HCT116 (cell line): ENCODE measurements around the gene ABCC2. TPM values are rescaled to one million over a fixed set of nuclear protein-coding genes. Genes with fewer than 3 reads are reported as not detected.

Experiments
- ATAC-seq: fragments of 200-7000 bp; cut with Tn5 transposase; 2 replicates; pipeline ENCODE4 v1.9.1; 2020; ENCODE audit warnings: mild to moderate bottlenecking, moderate library complexity
- BruUV-seq: library from RNA; stranded (reverse); fragments of 400-500 nt; replicated peaks from 2 replicates; lab custom pipeline; 2021; lab: Mats Ljungman, UMichigan
- CTCF ChIA-PET: fragments of 300-600 bp; sonication (Branson Sonifier 250); formaldehyde crosslinking; loops from one replicate; lab custom pipeline; 2021; ENCODE audit warnings: antibody characterized with exemption; lab: Charles Lee
- POLR2A ChIA-PET: fragments of 300-600, 350-600 bp; sonication (Branson Sonifier 250); formaldehyde crosslinking; loops from one replicate; lab custom pipeline; 2021; ENCODE audit warnings: antibody characterized with exemption; lab: Charles Lee
- RAD21 ChIA-PET, 2 experiments: fragments of 300-600 bp; sonication (Branson Sonifier 250); formaldehyde crosslinking; loops; one replicate each; lab custom pipeline; 2023; ENCODE audit warnings: low total read pairs in 2 of 2; ENCODE audit not compliant: uncharacterized antibody in 2 of 2, unreplicated experiment in 2 of 2, low non-redundant PET in 1 of 2; lab: Charles Lee
- DNase-seq: peaks from one replicate; pipeline ENCODE4 v3.0.0-alpha.2; 2010; ENCODE audit warnings: low read depth, low spot score
- H2AFZ ChIP-seq: fragments of 200-600 bp; shearing (Covaris generic), sonication (generic); 2 replicates; pipeline ENCODE4 v1.6.1; 2017; ENCODE audit warnings: low read depth, mixed run types, mixed read lengths, antibody characterized with exemption, low read length; ENCODE audit not compliant: poor library complexity, severe bottlenecking
- H3K27ac ChIP-seq: 2 replicates; pipeline ENCODE4 v1.5.1; 2012; ENCODE audit warnings: low read depth, low read length
- H3K27me3 ChIP-seq: fragments of 200-600 bp; sonication (generic); 2 replicates; pipeline ENCODE4 v1.6.1; 2016; ENCODE audit warnings: mixed run types, low read length, mixed read lengths; ENCODE audit not compliant: insufficient read depth
- H3K36me3 ChIP-seq, 2 experiments: fragments of 200-500 bp in 1 of 2; fragments of 200-600 bp in 1 of 2; sonication (Bioruptor generic) in 1 of 2; sonication (generic) in 1 of 2; 2 replicates each; pipeline versions ENCODE4 v1.5.1 to v1.6.1; 2014 to 2016; ENCODE audit warnings: low read length in 2 of 2, inconsistent platforms in 1 of 2, mixed read lengths in 1 of 2, mixed run types in 1 of 2; ENCODE audit not compliant: insufficient read depth in 2 of 2, control insufficient read depth in 1 of 2
- H3K4me1 ChIP-seq, 2 experiments: fragments of 200-600 bp in 1 of 2; sonication (generic) in 1 of 2; 2 replicates each; pipeline versions ENCODE4 v1.5.1 to v1.6.1; 2012 to 2017; ENCODE audit warnings: low read length in 2 of 2, inconsistent platforms in 1 of 2, mild to moderate bottlenecking in 1 of 2, mixed read lengths in 1 of 2, mixed run types in 1 of 2, moderate library complexity in 1 of 2; ENCODE audit not compliant: insufficient read depth in 2 of 2, control insufficient read depth in 1 of 2
- H3K4me2 ChIP-seq: fragments of 200-600 bp; sonication (generic); 2 replicates; pipeline ENCODE4 v1.6.1; 2017; ENCODE audit warnings: mixed run types, low read length, mixed read lengths
- H3K4me3 ChIP-seq, 2 experiments: fragments of 200-600 bp in 1 of 2; sonication (generic) in 1 of 2; replicated peaks in 1 of 2; 2 replicates each; pipeline ENCODE4 v1.5.1; 2011 to 2016; ENCODE audit warnings: low read length in 2 of 2, control low read depth in 1 of 2, low read depth in 1 of 2, mild to moderate bottlenecking in 1 of 2, mixed read lengths in 1 of 2, mixed run types in 1 of 2
- H3K79me2 ChIP-seq: fragments of 200-600 bp; sonication (generic); 2 replicates; pipeline ENCODE4 v1.6.1; 2017; ENCODE audit warnings: mild to moderate bottlenecking, mixed run types, low read length, moderate library complexity, mixed read lengths; ENCODE audit not compliant: insufficient read depth
- H3K9ac ChIP-seq: fragments of 200-600 bp; sonication (generic); 2 replicates; pipeline ENCODE4 v1.6.1; 2016; ENCODE audit warnings: low read length, mixed read lengths
- H3K9me2 ChIP-seq: fragments of 200-600 bp; sonication (generic), shearing (Covaris generic); 2 replicates; pipeline ENCODE4 v1.6.1; 2017; ENCODE audit warnings: mixed run types, mild to moderate bottlenecking, moderate library complexity; ENCODE audit not compliant: insufficient read depth
- H3K9me3 ChIP-seq, 2 experiments: fragments of 200-500 bp in 1 of 2; fragments of 200-600 bp in 1 of 2; sonication (Bioruptor generic) in 1 of 2; sonication (generic) in 1 of 2; 2 replicates each; pipeline ENCODE4 v1.6.1; 2014 to 2017; ENCODE audit warnings: low read length in 2 of 2, mixed read lengths in 2 of 2, inconsistent platforms in 1 of 2, low read depth in 1 of 2, mild to moderate bottlenecking in 1 of 2, mixed run types in 1 of 2, moderate library complexity in 1 of 2; ENCODE audit not compliant: control insufficient read depth in 1 of 2, insufficient read depth in 1 of 2
- H4K20me1 ChIP-seq: fragments of 200-600 bp; sonication (generic), shearing (Covaris generic); 2 replicates; pipeline ENCODE4 v1.6.1; 2017; ENCODE audit warnings: mixed run types, mild to moderate bottlenecking, moderate library complexity; ENCODE audit not compliant: insufficient read depth
- FOSL1 ChIP-seq: IDR thresholded peaks from 2 replicates; pipeline ENCODE4 v1.6.1; 2012; ENCODE audit warnings: low read depth
- POLR2A ChIP-seq: IDR thresholded peaks from 2 replicates; pipeline ENCODE4 v1.7.0; 2011; ENCODE audit warnings: borderline replicate concordance; ENCODE audit not compliant: insufficient read depth, insufficient read length; ENCODE audit errors: extremely low read depth
- POLR2AphosphoS5 ChIP-seq: IDR thresholded peaks from 2 replicates; pipeline ENCODE4 v1.6.1; 2011; ENCODE audit warnings: mild to moderate bottlenecking, low read depth, low read length, moderate library complexity
- intact Hi-C: fragments of 100-400 bp; cut with micrococcal nuclease; formaldehyde crosslinking; loops from 2 replicates; pipeline ENCODE4 v1.10.0; 2022
- total RNA-seq: library from RNA; stranded (reverse); gene quantifications from one replicate; pipeline ENCODE4 v1.2.1, GENCODE V29; 2021; ENCODE audit not compliant: unreplicated experiment
- TF ChIP-seq, protein P1 (sequence below): IDR thresholded peaks from 2 replicates; pipeline ENCODE4 v1.6.1; 2012

The ABCC2 gene
- total RNA-seq, 1 experiment from 2014 or later, result 88.2 TPM

DNA sequence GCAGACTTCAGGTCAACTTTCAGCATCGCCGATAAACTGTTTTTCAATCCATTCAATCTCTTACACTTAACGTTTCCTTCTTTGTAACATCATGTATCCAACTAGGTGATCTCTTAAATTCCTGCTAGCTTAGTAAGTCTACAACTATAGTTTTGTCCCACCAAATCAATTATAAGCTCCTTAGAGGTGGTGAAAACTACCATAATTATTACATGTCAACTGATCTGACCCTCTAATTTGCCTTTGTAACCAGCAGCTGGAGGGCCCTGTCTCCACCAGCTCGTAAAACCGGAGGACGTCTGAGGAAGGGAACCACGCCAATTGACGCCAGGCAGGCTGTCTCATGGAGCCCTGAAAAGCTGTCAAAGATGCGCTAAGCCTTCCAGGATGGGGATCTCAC lies 113.4 kb downstream of the ABCC2 start:
- Histone ChIP-seq H3K4me3 (no peak overlapping the region), H3K9ac (no peak overlapping the region), H3K9me3 (no peaks in the 10 kb centered on the region), H2AFZ (no peak overlapping the region), H3K9me2 (no peaks in the 10 kb centered on the region), H3K27ac (no peak overlapping the region), H3K36me3 (peaks cover 68 to 72% of the 10 kb centered on the region in 2 experiments), H4K20me1 (no peaks in the 10 kb centered on the region), H3K4me1 (no peaks in the 10 kb centered on the region), H3K79me2 (no peaks in the 10 kb centered on the region), H3K27me3 (no peaks in the 10 kb centered on the region), H3K4me2 (no peak overlapping the region)
- DNase-seq (no peak), ATAC-seq (no peak)
- no peak for TF ChIP-seq POLR2AphosphoS5
- no peak for TF ChIP-seq FOSL1
- TF ChIP-seq POLR2A, result no peak
- TF ChIP-seq, protein P1, sequence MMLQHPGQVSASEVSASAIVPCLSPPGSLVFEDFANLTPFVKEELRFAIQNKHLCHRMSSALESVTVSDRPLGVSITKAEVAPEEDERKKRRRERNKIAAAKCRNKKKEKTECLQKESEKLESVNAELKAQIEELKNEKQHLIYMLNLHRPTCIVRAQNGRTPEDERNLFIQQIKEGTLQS, result no peak
- no TSS peak for BruUV-seq
- ChIA-PET RAD21 (no interaction called here), CTCF (no interaction called here), POLR2A (no interaction called here)
- intact Hi-C loops, result no loop called here

Other genes with a start within 250 kb of the ABCC2 start
- not detected for gene NKX2-3, start 249.7 kb upstream of the ABCC2 start, total RNA-seq
- 59.5 TPM for gene SLC25A28, start 162.2 kb upstream of the ABCC2 start, total RNA-seq
- gene ENTPD7, start 123.1 kb upstream of the ABCC2 start, total RNA-seq, result 12.3 TPM
- 79.6 TPM for gene COX15, start 50.5 kb upstream of the ABCC2 start, total RNA-seq
- 53.6 TPM for gene CUTC, start 50.4 kb upstream of the ABCC2 start, total RNA-seq
- 60.3 TPM for gene DNMBP, start 227.3 kb downstream of the ABCC2 start, total RNA-seq